ENCODE measurements around the gene PITPNB. TPM values are rescaled to one million over a fixed set of nuclear protein-coding genes. Genes with fewer than 3 reads are reported as not detected.

PITPNB gene
- total and polyA plus RNA-seq, 2 experiments from 2014 or later, result 50.9 to 56.0 TPM

DNA sequence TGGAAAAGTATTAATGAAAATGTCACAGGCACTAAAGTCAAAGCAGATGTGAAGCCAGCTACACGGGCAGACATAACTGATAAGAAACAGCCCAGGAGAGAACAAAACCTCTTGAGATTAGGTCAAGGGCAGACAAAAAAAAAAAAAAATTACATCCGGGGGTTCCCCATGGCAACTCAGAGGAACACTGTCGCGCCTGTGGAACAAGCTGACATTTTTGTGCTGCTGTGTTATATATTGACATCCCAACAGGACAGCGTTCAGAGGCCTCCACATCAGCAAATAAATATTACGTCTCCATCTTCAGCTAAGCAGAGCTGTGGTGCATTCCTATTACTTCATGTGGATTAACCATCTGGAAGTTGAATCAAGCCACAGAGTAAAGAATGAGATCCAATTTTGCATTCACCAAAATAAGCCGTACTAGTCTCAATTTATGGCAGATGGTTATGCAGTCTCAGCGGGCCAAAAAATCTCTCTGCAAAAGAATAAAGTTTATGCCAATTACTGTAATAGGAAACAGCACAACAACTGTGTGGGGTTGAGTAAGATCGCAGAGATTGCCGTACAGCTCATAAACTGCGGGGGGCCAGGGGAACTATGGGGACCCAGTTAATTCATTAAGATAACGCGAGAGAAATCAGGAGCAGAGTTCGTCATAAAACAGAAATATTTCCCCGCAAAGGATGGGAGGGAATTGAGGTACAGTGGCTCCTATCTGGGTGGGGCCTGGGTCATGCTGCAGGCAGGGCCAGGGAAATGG, 76.2 kb downstream of the PITPNB start (continued):
- TF ChIP-seq, protein P1, sequence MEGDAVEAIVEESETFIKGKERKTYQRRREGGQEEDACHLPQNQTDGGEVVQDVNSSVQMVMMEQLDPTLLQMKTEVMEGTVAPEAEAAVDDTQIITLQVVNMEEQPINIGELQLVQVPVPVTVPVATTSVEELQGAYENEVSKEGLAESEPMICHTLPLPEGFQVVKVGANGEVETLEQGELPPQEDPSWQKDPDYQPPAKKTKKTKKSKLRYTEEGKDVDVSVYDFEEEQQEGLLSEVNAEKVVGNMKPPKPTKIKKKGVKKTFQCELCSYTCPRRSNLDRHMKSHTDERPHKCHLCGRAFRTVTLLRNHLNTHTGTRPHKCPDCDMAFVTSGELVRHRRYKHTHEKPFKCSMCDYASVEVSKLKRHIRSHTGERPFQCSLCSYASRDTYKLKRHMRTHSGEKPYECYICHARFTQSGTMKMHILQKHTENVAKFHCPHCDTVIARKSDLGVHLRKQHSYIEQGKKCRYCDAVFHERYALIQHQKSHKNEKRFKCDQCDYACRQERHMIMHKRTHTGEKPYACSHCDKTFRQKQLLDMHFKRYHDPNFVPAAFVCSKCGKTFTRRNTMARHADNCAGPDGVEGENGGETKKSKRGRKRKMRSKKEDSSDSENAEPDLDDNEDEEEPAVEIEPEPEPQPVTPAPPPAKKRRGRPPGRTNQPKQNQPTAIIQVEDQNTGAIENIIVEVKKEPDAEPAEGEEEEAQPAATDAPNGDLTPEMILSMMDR (conservative IDR thresholded peaks at IDR 0.05; ENCODE audit: low read depth in 2 of 2), result no peak
- TF ChIP-seq ZNF331 (CRISPR knock-in tag; IDR thresholded peaks at IDR 0.05; ENCODE audit: low read depth) (no peak), EZH2phosphoT487 (IDR thresholded peaks at IDR 0.05; ENCODE audit: unreplicated experiment) (no peak), ZNF114 (CRISPR knock-in tag; IDR thresholded peaks at IDR 0.05) (no peak), STAT1 (IDR thresholded peaks at IDR 0.05; ENCODE audit: unreplicated experiment) (no peak)

DNA sequence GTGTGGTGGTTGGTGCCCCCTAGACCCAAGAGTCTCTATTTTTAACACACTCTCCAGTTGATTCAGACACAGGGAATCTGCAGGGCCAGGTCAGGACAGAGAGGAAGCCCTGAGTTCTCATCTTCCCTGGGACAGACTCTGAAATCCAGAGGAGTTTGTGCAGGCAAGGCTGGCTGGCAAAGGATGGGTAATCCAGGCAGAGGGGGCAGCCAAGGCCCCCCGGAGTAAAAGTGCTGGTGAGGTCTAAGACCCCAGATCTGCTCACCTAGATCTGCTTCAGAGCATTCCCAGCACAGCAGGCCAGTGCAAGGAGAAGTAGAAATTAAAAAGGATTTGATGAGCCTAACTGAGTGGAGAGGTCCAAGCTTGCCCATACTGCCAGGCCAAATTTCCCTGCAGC, 76.9 kb downstream of the PITPNB start:
- DNase-seq (ENCODE audit: low spot score) (no peak), ATAC-seq (no peak)
- Histone ChIP-seq H3K79me2 (replicated peaks; ENCODE audit: insufficient read depth) (no peaks in the 10 kb centered on the region), H3K4me3 (no peak overlapping the region), H3K4me2 (no peak overlapping the region), H3K9me2 (ENCODE audit: insufficient read depth) (no peaks in the 10 kb centered on the region), H2AFZ (no peak overlapping the region), H3K27ac (ENCODE audit: low read depth) (no peak overlapping the region), H3K4me1 (ENCODE audit: insufficient read depth) (peaks cover 9% of the 10 kb centered on the region), H4K20me1 (replicated peaks; ENCODE audit: insufficient read depth) (no peaks in the 10 kb centered on the region), H3K27me3 (ENCODE audit: insufficient read depth) (no peaks in the 10 kb centered on the region), H3K36me3 (ENCODE audit: insufficient read depth) (no peaks in the 10 kb centered on the region), H3F3A (replicated peaks; ENCODE audit: low read depth) (peaks cover 7% of the 10 kb centered on the region; the same call in 1 of the 2 replicates)
- Mint-ChIP-seq H3K36me3 (ENCODE audit: low read depth) (peaks cover 11% of the 10 kb centered on the region), H3K27ac (no peak overlapping the region), H3K4me1 (peaks cover 27% of the 10 kb centered on the region), H3K4me3 (no peak overlapping the region), H3K9me3 (peaks cover 10% of the 10 kb centered on the region; the same call in 2 of the 3 replicates), H3K27me3 (ENCODE audit: insufficient read depth, low read depth, poor library complexity) (peaks cover 12% of the 10 kb centered on the region)
- TF ChIP-seq, protein P1 (conservative IDR thresholded peaks at IDR 0.05; ENCODE audit: low read depth in 2 of 2), result peak in 1 of 2 experiments; percentile 25; a peak in 2 of 4 replicates
- TF ChIP-seq, protein P2, sequence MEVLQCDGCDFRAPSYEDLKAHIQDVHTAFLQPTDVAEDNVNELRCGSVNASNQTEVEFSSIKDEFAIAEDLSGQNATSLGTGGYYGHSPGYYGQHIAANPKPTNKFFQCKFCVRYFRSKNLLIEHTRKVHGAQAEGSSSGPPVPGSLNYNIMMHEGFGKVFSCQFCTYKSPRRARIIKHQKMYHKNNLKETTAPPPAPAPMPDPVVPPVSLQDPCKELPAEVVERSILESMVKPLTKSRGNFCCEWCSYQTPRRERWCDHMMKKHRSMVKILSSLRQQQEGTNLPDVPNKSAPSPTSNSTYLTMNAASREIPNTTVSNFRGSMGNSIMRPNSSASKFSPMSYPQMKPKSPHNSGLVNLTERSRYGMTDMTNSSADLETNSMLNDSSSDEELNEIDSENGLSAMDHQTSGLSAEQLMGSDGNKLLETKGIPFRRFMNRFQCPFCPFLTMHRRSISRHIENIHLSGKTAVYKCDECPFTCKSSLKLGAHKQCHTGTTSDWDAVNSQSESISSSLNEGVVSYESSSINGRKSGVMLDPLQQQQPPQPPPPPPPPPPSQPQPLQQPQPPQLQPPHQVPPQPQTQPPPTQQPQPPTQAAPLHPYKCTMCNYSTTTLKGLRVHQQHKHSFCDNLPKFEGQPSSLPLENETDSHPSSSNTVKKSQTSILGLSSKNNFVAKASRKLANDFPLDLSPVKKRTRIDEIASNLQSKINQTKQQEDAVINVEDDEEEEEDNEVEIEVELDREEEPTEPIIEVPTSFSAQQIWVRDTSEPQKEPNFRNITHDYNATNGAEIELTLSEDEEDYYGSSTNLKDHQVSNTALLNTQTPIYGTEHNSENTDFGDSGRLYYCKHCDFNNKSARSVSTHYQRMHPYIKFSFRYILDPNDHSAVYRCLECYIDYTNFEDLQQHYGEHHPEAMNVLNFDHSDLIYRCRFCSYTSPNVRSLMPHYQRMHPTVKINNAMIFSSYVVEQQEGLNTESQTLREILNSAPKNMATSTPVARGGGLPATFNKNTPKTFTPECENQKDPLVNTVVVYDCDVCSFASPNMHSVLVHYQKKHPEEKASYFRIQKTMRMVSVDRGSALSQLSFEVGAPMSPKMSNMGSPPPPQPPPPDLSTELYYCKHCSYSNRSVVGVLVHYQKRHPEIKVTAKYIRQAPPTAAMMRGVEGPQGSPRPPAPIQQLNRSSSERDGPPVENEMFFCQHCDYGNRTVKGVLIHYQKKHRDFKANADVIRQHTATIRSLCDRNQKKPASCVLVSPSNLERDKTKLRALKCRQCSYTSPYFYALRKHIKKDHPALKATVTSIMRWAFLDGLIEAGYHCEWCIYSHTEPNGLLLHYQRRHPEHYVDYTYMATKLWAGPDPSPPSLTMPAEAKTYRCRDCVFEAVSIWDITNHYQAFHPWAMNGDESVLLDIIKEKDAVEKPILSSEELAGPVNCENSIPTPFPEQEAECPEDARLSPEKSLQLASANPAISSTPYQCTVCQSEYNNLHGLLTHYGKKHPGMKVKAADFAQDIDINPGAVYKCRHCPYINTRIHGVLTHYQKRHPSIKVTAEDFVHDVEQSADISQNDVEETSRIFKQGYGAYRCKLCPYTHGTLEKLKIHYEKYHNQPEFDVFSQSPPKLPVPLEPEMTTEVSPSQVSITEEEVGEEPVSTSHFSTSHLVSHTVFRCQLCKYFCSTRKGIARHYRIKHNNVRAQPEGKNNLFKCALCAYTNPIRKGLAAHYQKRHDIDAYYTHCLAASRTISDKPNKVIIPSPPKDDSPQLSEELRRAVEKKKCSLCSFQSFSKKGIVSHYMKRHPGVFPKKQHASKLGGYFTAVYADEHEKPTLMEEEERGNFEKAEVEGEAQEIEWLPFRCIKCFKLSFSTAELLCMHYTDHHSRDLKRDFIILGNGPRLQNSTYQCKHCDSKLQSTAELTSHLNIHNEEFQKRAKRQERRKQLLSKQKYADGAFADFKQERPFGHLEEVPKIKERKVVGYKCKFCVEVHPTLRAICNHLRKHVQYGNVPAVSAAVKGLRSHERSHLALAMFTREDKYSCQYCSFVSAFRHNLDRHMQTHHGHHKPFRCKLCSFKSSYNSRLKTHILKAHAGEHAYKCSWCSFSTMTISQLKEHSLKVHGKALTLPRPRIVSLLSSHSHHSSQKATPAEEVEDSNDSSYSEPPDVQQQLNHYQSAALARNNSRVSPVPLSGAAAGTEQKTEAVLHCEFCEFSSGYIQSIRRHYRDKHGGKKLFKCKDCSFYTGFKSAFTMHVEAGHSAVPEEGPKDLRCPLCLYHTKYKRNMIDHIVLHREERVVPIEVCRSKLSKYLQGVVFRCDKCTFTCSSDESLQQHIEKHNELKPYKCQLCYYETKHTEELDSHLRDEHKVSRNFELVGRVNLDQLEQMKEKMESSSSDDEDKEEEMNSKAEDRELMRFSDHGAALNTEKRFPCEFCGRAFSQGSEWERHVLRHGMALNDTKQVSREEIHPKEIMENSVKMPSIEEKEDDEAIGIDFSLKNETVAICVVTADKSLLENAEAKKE (CRISPR knock-in tag; IDR thresholded peaks at IDR 0.05), result no peak
